HL-60 (cell line): ENCODE measurements around the gene RRP15.

Source experiments
- DNase-seq, 2 experiments: peaks; one replicate each; pipeline ENCODE4 v3.0.0-alpha.2; 2010 to 2020; ENCODE audit warnings: low read depth in 1 of 2, low spot score in 1 of 2
- H3K27ac ChIP-seq: fragments of 250-450 bp; sonication (Bioruptor Pico); replicated peaks from 2 replicates; pipeline ENCODE4 v1.5.1; 2020; ENCODE audit warnings: mild to moderate bottlenecking, moderate library complexity
- H3K27me3 ChIP-seq: fragments of 250-450 bp; sonication (Bioruptor Pico); 2 replicates; pipeline ENCODE4 v1.5.1; 2021; ENCODE audit warnings: mild to moderate bottlenecking, moderate library complexity; ENCODE audit not compliant: insufficient read depth, poor library complexity, severe bottlenecking
- H3K4me3 ChIP-seq: replicated peaks from 2 replicates; pipeline ENCODE4 v1.5.1; 2011; ENCODE audit warnings: mild to moderate bottlenecking, control low read depth, low read length; ENCODE audit not compliant: insufficient read depth
- GABPA ChIP-seq: IDR thresholded peaks from 2 replicates; pipeline ENCODE4 v1.6.1; 2012; ENCODE audit warnings: low read depth
- POLR2AphosphoS5 ChIP-seq: IDR thresholded peaks from 2 replicates; pipeline ENCODE4 v1.6.1; 2012; ENCODE audit warnings: low read depth
- SPI1 ChIP-seq: IDR thresholded peaks from 2 replicates; pipeline ENCODE4 v1.6.1; 2012; ENCODE audit warnings: low read depth, mild to moderate bottlenecking, borderline replicate concordance
- TF ChIP-seq, protein P1 (sequence below): IDR thresholded peaks from one replicate; pipeline ENCODE4 v1.5.1; 2011; ENCODE audit warnings: low read length, control low read depth, inconsistent platforms; ENCODE audit not compliant: insufficient read depth
- TF ChIP-seq, protein P2 (sequence below): IDR thresholded peaks from 2 replicates; pipeline ENCODE4 v1.6.1; 2012; ENCODE audit warnings: low read depth; ENCODE audit not compliant: insufficient replicate concordance

RRP15 gene

DNA sequence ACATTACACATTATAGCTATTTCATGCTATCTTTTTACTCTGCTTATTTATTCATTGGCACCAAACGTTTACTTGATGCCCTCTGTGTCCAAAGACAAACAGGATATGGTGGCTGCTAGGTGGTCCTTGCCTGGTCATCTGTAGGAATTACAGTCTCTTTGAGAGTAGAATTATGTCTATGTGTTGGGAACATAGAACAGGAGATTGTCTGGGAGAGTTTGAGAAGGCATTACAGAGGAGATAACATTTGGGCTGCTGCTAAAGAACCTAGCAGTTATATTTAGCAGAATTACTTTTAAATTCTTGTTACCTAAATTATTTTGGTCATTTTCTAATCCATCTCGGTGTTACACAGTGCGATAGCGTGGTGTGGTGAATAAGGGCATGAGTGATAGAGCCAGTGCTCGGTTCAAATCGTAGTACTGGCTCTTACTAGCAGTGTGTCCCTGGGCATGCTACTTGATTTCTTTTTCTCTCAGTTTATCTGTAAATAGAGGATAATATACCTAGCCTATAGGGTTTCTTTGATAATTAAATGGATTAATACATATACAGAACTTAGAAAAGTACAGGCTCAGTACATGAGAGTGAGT is 20.5 kb downstream of the RRP15 start:
- TF ChIP-seq POLR2AphosphoS5 (no peak), SPI1 (no peak), GABPA (no peak)
- TF ChIP-seq, protein P1, sequence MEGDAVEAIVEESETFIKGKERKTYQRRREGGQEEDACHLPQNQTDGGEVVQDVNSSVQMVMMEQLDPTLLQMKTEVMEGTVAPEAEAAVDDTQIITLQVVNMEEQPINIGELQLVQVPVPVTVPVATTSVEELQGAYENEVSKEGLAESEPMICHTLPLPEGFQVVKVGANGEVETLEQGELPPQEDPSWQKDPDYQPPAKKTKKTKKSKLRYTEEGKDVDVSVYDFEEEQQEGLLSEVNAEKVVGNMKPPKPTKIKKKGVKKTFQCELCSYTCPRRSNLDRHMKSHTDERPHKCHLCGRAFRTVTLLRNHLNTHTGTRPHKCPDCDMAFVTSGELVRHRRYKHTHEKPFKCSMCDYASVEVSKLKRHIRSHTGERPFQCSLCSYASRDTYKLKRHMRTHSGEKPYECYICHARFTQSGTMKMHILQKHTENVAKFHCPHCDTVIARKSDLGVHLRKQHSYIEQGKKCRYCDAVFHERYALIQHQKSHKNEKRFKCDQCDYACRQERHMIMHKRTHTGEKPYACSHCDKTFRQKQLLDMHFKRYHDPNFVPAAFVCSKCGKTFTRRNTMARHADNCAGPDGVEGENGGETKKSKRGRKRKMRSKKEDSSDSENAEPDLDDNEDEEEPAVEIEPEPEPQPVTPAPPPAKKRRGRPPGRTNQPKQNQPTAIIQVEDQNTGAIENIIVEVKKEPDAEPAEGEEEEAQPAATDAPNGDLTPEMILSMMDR = no peak
- TF ChIP-seq, protein P2, sequence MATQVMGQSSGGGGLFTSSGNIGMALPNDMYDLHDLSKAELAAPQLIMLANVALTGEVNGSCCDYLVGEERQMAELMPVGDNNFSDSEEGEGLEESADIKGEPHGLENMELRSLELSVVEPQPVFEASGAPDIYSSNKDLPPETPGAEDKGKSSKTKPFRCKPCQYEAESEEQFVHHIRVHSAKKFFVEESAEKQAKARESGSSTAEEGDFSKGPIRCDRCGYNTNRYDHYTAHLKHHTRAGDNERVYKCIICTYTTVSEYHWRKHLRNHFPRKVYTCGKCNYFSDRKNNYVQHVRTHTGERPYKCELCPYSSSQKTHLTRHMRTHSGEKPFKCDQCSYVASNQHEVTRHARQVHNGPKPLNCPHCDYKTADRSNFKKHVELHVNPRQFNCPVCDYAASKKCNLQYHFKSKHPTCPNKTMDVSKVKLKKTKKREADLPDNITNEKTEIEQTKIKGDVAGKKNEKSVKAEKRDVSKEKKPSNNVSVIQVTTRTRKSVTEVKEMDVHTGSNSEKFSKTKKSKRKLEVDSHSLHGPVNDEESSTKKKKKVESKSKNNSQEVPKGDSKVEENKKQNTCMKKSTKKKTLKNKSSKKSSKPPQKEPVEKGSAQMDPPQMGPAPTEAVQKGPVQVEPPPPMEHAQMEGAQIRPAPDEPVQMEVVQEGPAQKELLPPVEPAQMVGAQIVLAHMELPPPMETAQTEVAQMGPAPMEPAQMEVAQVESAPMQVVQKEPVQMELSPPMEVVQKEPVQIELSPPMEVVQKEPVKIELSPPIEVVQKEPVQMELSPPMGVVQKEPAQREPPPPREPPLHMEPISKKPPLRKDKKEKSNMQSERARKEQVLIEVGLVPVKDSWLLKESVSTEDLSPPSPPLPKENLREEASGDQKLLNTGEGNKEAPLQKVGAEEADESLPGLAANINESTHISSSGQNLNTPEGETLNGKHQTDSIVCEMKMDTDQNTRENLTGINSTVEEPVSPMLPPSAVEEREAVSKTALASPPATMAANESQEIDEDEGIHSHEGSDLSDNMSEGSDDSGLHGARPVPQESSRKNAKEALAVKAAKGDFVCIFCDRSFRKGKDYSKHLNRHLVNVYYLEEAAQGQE = no peak
- no peak overlapping the region for H3K4me3 ChIP-seq
- DNase-seq = no peak
- H3K27me3 ChIP-seq = no peaks in the 10 kb centered on the region
- H3K27ac ChIP-seq = no peak overlapping the region

DNA sequence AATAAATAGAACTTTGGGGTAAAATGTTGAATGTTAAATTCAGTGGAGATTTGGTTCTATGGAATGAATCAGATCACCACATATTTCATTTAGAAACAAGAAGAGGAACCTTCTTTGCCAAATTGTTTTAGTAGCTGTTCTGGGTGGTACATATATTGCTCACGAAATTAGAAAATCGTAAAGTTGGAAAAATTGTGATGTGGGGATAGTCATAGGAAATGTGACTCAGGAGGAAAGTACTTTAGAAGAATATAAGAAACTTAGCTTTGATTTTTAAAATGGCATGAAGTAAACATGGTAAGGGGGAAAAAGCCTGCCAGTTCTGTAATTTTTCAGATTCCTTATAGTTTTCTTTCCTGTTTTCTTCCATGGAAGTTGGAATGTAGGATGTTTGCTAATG is 27.4 kb downstream of the RRP15 start:
- Histone ChIP-seq H3K27me3 (no peaks in the 10 kb centered on the region), H3K4me3 (no peak overlapping the region), H3K27ac (no peak overlapping the region)
- no peak for DNase-seq
- TF ChIP-seq, protein P1 = no peak
- TF ChIP-seq, protein P2 = no peak
- TF ChIP-seq SPI1 (no peak), GABPA (no peak), POLR2AphosphoS5 (no peak)

DNA sequence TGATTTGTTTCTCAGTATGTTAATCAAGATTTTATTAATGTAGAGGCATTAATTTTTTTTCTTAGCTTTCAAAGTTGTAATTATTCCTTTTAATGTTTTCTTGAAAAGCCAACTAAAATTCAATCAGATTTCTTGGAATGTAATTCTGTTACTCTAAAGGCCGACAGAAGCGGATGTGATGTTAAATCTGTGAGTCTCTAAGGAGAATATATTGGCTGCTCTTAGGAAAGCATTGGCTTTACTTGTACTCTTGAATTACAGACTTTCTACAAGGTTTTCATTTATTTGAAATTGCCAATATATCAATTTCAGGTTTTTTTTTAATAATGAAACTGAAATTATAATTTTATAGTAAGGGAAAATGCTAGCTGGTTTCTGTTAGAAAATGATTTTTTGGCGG is 29.2 kb downstream of the RRP15 start:
- no peak overlapping the region for H3K4me3 ChIP-seq
- H3K27ac ChIP-seq = no peak overlapping the region
- H3K27me3 ChIP-seq = no peaks in the 10 kb centered on the region
- no peak for DNase-seq
- TF ChIP-seq GABPA = no peak
- TF ChIP-seq, protein P2 = no peak
- TF ChIP-seq, protein P1 = no peak
- TF ChIP-seq SPI1 = no peak
- TF ChIP-seq POLR2AphosphoS5 = no peak
